Activated CD4-positive, alpha-beta memory T cell treated with anti-CD3 and anti-CD28 coated beads, Interleukin-2, amount 10 ng/mL, durations not matched to agents 7 days and 5 days (primary cell): Measurements from ENCODE around the gene COL6A2. TPM values are rescaled to one million over a fixed set of nuclear protein-coding genes. Genes with fewer than 3 reads are reported as not detected.

Experiments
- CTCF ChIA-PET: fragments of 350-600 bp; sonication (Branson Sonifier 250); formaldehyde crosslinking; loops from one replicate; lab custom pipeline; 2021; ENCODE audit warnings: antibody characterized with exemption, inconsistent platforms; lab: Charles Lee
- POLR2A ChIA-PET: fragments of 350-600 bp; sonication (Branson Sonifier 250); formaldehyde crosslinking; loops from one replicate; lab custom pipeline; 2021; ENCODE audit warnings: antibody characterized with exemption; lab: Charles Lee
- DNase-seq: peaks from one replicate; pipeline ENCODE4 v3.0.0-alpha.2; 2020
- H3K27ac Mint-ChIP-seq: one replicate; pipeline ENCODE4 v1.8.0; 2021; ENCODE audit warnings: mild to moderate bottlenecking, mixed read lengths
- H3K27me3 Mint-ChIP-seq: one replicate; pipeline ENCODE4 v1.8.0; 2021; ENCODE audit warnings: mixed read lengths
- H3K36me3 Mint-ChIP-seq: one replicate; pipeline ENCODE4 v1.8.0; 2021; ENCODE audit warnings: low read depth, mixed read lengths
- H3K4me1 Mint-ChIP-seq: one replicate; pipeline ENCODE4 v1.8.0; 2021; ENCODE audit warnings: mixed read lengths
- H3K4me3 Mint-ChIP-seq: one replicate; pipeline ENCODE4 v1.8.0; 2021; ENCODE audit warnings: mild to moderate bottlenecking, mixed read lengths
- H3K9me3 Mint-ChIP-seq: one replicate; pipeline ENCODE4 v1.8.0; 2021; ENCODE audit warnings: mixed read lengths
- total RNA-seq, 2 experiments: library from RNA; stranded (reverse); gene quantifications; one replicate each; pipeline ENCODE4 v1.2.3, GENCODE V29; 2021

Gene COL6A2
- total RNA-seq, 2 experiments from 2014 or later, result 1.1 to 1.6 TPM

DNA sequence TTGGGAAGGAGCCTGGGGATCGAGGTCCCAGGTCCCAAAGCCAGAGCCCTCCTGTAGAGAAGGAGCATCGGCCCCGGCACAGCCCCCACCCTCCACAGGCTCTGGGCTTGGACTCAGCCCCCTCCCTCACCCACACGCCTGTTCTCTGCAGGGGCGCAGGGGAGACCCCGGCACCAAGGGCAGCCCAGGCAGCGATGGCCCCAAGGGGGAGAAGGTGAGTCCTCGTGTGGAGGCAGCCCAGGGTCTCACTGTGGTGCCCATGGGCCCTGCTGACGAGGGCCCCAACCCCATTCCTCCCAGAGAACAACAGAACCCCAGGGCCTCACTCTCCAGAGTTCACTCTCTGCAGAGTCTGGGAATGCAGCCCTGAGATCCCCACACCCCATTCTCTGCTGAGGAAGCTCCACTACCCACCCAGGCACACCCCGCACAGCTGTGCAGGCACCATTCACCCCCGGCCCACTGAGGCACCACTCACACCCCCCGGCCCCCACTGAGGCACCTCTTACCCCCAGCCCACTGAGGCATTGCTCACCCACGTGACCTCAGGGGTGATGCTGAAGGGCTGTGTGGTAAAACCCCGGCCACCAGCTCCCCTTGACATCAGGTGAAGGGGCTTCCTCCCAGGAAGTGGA, 21.8 kb downstream of the COL6A2 start:
- DNase-seq, result no peak
- Mint-ChIP-seq H3K4me3 (no peak overlapping the region), H3K4me1 (no peaks in the 10 kb centered on the region), H3K27ac (no peak overlapping the region), H3K9me3 (no peaks in the 10 kb centered on the region), H3K36me3 (no peaks in the 10 kb centered on the region), H3K27me3 (no peaks in the 10 kb centered on the region)
- ChIA-PET CTCF (no interaction called here), POLR2A (no interaction called here)

DNA sequence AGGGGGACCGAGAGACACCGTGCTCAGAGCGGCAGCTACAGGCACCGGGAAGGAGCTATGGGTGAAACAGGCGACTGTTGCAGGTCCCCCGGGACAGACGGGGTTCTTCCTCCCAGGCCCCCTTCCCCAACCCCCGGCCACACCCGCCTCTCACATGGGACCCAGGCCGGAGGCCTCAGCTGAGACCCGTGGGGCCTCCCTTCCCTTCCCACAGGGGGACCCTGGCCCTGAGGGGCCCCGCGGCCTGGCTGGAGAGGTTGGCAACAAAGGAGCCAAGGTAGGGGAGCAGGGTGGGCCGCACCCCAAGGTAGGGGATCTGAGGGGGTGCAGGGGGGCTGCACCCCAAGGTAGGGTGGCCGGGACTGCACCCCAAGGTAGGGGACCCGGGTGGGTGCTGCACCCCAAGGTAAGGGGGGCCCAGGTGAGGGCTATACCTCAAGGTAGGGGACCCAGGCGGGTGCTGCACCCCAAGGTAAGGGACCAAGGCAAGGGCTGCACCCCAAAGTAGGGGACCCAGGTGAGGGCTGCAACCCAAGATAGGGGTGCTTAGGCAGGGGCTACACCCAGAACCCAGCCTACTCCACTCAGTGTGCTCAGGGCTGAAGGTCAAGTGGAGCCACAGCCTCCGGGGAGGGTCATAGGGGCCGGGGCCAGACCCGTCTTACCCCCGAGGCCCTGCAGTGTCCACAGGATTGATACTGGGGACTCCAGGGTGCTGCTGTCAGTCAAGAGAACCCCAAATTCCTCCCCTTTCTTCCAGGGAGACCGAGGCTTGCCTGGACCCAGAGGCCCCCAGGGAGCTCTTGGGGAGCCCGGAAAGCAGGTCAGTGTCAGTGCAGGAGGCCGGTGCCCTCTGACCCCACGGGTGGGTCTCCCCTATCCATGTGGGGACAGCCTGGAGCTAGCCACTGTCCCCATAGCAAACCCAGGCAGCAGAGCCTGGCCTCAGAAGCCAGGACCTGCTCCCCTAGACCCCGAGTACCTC, 22.7 kb downstream of the COL6A2 start:
- Mint-ChIP-seq H3K4me3 (no peak overlapping the region), H3K27ac (no peak overlapping the region), H3K27me3 (no peaks in the 10 kb centered on the region), H3K9me3 (no peaks in the 10 kb centered on the region), H3K4me1 (no peaks in the 10 kb centered on the region), H3K36me3 (no peaks in the 10 kb centered on the region)
- ChIA-PET CTCF (no interaction called here), POLR2A (no interaction called here)
- DNase-seq, result no peak

DNA sequence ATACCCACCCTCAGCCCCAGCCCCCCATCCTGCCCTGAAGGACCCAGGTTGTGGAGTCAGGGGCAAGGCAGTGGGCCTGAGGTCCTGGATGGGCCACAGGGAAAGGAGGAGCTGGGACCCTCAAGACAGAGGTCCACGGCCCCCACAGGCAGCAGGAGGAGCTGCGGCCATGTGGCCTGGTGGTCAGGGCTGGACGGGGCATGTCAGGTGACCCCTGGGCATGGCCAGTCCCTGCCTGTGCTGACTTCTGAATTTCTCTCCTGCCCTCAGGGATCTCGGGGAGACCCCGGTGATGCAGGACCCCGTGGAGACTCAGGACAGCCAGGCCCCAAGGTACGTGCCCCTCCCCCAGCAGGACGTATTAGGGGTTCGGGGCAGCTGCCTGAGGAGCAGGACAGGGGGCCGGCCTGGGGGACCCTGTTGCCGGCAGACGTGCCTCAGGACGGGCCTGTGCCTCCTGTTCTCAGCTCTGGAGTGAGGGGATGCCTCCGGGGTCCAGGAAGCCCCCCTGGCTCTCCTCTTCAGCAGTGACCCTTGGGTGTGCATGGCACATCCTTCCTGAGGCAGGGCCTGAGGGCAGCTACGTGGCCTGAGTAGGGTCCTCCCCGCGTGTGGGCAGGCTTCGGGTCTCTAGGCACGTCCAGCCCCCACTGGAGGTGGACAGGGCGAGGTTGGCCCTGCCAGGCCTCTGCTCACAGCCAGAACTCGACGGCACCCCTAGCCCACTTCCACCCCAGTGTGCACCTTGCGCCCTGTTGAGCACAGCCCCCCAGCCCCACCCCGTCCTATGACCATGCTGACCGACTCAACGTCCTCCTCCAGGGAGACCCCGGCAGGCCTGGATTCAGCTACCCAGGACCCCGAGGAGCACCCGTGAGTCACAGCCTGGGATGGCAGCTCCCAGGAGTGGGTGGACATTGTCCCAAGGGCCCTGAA, 23.6 kb downstream of the COL6A2 start:
- no peaks in the 10 kb centered on the region for H3K4me1 Mint-ChIP-seq
- no peaks in the 10 kb centered on the region for H3K36me3 Mint-ChIP-seq
- no peaks in the 10 kb centered on the region for H3K9me3 Mint-ChIP-seq
- ChIA-PET CTCF (no interaction called here), POLR2A (no interaction called here)
- H3K27me3 Mint-ChIP-seq, result no peaks in the 10 kb centered on the region
- no peak overlapping the region for H3K4me3 Mint-ChIP-seq
- no peak for DNase-seq
- no peak overlapping the region for H3K27ac Mint-ChIP-seq

GRCh38 chr21:46122237-46122671, 24.3 kb downstream of the COL6A2 start:
- Mint-ChIP-seq H3K36me3 (no peaks in the 10 kb centered on the region), H3K4me1 (no peaks in the 10 kb centered on the region), H3K4me3 (no peak overlapping the region), H3K27ac (no peak overlapping the region), H3K27me3 (no peaks in the 10 kb centered on the region), H3K9me3 (no peaks in the 10 kb centered on the region)
- CTCF ChIA-PET, result no interaction called here
- POLR2A ChIA-PET, result no interaction called here
- no peak for DNase-seq

DNA sequence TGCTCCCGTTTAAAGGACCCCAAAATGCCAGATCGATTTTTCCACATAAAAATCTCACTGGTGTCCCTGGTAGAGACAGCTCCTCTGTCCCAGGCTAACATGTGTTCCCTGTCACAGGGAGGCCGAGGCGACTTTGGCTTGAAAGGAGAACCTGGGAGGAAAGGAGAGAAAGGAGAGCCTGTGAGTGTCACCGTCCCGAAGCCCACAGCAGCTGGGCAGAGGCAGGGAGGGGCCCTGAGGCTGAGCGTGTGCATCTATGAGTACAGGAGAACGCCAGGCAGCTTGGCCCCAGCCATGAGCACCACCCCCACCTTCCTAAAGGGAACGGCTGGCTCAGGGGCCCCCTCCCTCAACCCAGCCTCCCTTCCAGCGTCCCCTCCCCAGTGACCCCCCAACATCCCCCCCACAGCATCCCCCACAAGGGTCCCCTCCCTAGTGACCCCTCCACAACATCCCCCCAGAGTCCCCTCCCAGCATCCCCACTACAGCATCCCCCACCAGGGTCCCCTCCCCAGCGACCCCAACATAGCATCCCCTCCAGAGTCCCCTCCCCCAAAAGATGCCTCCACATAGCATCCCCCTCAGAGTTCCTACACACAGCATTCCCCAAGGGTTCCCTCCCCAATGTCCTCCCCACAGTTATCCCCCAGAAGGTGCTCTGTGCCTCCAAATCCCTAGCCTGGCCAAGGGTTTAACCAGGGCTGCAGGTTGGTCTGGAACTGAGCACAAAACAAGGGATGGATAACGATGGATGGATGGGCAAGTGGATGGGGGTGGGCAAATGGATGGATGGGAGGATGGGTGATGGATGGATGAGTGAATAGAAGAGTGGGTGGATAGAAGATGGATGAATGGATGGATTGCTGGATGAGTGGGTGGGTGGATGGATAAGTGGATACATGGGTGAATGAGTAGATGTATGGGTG, 25.1 kb downstream of the COL6A2 start:
- Mint-ChIP-seq H3K4me3 (no peak overlapping the region), H3K27ac (no peak overlapping the region), H3K27me3 (no peaks in the 10 kb centered on the region), H3K4me1 (no peaks in the 10 kb centered on the region), H3K36me3 (no peaks in the 10 kb centered on the region), H3K9me3 (no peaks in the 10 kb centered on the region)
- POLR2A ChIA-PET, result no interaction called here
- no peak for DNase-seq
- CTCF ChIA-PET, result no interaction called here

GRCh38 chr21:46124083-46124925, 26.4 kb downstream of the COL6A2 start:
- ChIA-PET CTCF (no interaction called here), POLR2A (no interaction called here)
- Mint-ChIP-seq H3K36me3 (no peaks in the 10 kb centered on the region), H3K27ac (no peak overlapping the region), H3K4me1 (no peaks in the 10 kb centered on the region), H3K4me3 (no peak overlapping the region), H3K27me3 (no peaks in the 10 kb centered on the region), H3K9me3 (no peaks in the 10 kb centered on the region)
- no peak for DNase-seq

- CTCF ChIA-PET, result no interaction called here
- Mint-ChIP-seq H3K27me3 (no peaks in the 10 kb centered on the region), H3K36me3 (no peaks in the 10 kb centered on the region), H3K9me3 (no peaks in the 10 kb centered on the region), H3K27ac (no peak overlapping the region), H3K4me1 (no peaks in the 10 kb centered on the region), H3K4me3 (no peak overlapping the region)
- no peak for DNase-seq
- POLR2A ChIA-PET, result no interaction called here
Measured at GRCh38 chr21:46124926-46125845, 27.3 kb downstream of the COL6A2 start.

DNA sequence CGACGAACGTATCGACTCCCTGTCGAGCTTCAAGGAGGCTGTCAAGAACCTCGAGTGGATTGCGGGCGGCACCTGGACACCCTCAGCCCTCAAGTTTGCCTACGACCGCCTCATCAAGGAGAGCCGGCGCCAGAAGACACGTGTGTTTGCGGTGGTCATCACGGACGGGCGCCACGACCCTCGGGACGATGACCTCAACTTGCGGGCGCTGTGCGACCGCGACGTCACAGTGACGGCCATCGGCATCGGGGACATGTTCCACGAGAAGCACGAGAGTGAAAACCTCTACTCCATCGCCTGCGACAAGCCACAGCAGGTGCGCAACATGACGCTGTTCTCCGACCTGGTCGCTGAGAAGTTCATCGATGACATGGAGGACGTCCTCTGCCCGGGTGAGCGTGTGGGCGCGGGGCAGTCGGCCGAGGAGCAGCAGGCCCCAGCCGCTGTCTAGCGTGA, 28.0 kb downstream of the COL6A2 start:
- ChIA-PET CTCF (no interaction called here), POLR2A (no interaction called here)
- Mint-ChIP-seq H3K27ac (no peak overlapping the region), H3K4me1 (no peaks in the 10 kb centered on the region), H3K36me3 (no peaks in the 10 kb centered on the region), H3K4me3 (no peak overlapping the region), H3K27me3 (no peaks in the 10 kb centered on the region), H3K9me3 (no peaks in the 10 kb centered on the region)
- DNase-seq, result no peak

DNA sequence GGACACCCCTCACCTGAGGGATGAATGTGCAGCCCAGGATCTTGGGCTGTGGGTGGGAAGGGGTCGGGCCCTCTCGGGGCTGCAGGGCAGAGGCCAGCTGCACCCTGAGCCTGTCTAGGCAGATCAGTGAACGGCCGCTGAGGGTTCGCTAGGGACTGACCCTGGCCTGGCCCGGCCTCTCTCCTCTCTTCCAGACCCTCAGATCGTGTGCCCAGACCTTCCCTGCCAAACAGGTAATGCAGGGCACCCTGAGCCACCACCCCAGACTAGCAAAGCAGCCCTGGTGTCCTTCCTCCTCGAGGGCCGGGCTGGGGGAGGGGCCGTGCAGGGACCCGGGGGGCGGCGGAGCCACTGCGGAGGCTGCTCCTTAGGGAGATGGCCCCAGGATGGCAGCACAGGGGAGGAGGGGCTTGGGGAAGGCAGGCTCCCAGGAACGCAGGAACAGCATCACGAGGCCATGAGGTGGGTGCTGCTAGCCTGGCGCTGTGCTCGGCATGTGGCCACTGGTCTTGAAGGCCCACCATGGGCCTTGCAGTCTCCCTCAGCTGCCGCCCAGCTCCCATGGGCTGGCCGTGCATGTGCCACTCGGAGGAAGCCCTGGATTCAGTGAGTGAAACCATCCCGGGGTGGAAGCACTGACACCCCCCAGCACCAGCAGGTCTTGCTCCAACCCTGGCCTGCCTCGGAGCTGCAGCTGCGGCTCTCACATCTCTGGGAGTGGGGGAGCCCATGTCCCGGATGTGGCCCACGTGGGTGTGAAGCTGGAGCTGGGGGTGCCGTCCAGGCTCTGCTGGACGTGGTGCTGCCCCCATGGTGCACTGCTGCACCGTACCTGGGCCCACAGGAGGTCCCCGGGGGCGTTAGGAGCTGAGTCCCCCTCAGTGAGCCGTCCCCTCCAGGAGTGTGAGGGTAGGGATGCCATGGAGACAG, 28.7 kb downstream of the COL6A2 start:
- CTCF ChIA-PET, result no interaction called here
- no peak for DNase-seq
- Mint-ChIP-seq H3K36me3 (no peaks in the 10 kb centered on the region), H3K4me3 (no peak overlapping the region), H3K9me3 (no peaks in the 10 kb centered on the region), H3K27ac (no peak overlapping the region), H3K4me1 (no peaks in the 10 kb centered on the region), H3K27me3 (no peaks in the 10 kb centered on the region)
- POLR2A ChIA-PET, result no interaction called here
